Colonic mucosa (tissue), 4 donors: ENCODE data around the gene PCED1B. TPM values are rescaled to one million over a fixed set of nuclear protein-coding genes. Genes with fewer than 3 reads are reported as not detected.
"Not testable (repeated sequence)": the region's sequence is repeated elsewhere in the genome, so short reads cannot be mapped to it uniquely, and the experiment has no call there.

Experiments
- DNase-seq: peaks from one replicate; pipeline ENCODE4 v3.0.0-alpha.2; 2020
- H3K27ac ChIP-seq: fragments of 200-600 bp; one replicate; pipeline ENCODE4 v1.8.0; 2021
- H3K27me3 ChIP-seq: fragments of 200-600 bp; one replicate; pipeline ENCODE4 v1.8.0; 2021
- H3K36me3 ChIP-seq: fragments of 200-600 bp; one replicate; pipeline ENCODE4 v1.8.0; 2021
- H3K4me1 ChIP-seq: fragments of 200-600 bp; one replicate; pipeline ENCODE4 v1.8.0; 2021; ENCODE audit warnings: mild to moderate bottlenecking
- H3K4me3 ChIP-seq: fragments of 200-600 bp; one replicate; pipeline ENCODE4 v1.8.0; 2021
- H3K9ac ChIP-seq, 2 donors: one replicate each; pipeline ENCODE4 v1.7.0; 2013; ENCODE audit warnings: control low read depth in 2 of 2, low read depth in 2 of 2, low read length in 2 of 2
- H3K9me3 ChIP-seq: fragments of 200-600 bp; one replicate; pipeline ENCODE4 v1.8.0; 2021
- intact Hi-C: fragments of 100-400 bp; cut with DNase I; formaldehyde crosslinking; loops from one replicate; pipeline ENCODE4 v1.14.1; 2022
- total RNA-seq, 2 donors: library from RNA; stranded (reverse); fragmentation: NEBNext Ultra II Directional in 1 of 2; extraction: Animal tissue kit (Norgen Biotek cat#: 25700) in 1 of 2; gene quantifications; one replicate each; pipeline ENCODE4 v1.2.1, GENCODE V29; 2021
- TF ChIP-seq, protein P1 (sequence below): fragments of 200-600 bp; IDR thresholded peaks from one replicate; pipeline ENCODE4 v1.8.0; 2022; ENCODE audit warnings: antibody characterized with exemption, mild to moderate bottlenecking
- donor health status: healthy.
- donor health status: DM: no; HTN: no; CAD: no.
- donor health status: DM: no; HTN: no; CAD: no.

The PCED1B gene
- total RNA-seq, 2 donors from 2014 or later = 1.8 to 2.1 TPM

DNA sequence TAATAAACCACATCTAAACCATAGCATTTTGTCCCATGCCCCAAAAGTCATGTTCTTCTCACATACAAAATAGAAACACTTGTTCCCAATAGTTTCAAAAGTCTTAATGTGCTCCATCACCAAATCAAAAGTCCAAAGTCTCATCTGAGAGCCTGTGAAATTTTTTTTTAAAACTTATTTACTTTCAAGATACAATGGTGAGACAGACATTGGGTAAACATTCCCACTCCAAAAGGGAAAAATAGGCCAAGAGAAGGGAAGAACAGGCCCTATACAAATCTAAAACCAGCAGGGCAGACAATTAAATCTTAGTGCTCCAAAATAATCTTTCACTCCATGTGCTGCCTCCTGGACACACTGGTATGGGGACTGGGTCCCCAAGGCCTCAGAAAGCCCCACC is 84.7 kb downstream of the PCED1B start:
- intact Hi-C loops = no loop called here
- no peak for DNase-seq
- no peak overlapping the region for H3K27ac ChIP-seq
- no peaks in the 10 kb centered on the region for H3K9me3 ChIP-seq
- TF ChIP-seq, protein P1, sequence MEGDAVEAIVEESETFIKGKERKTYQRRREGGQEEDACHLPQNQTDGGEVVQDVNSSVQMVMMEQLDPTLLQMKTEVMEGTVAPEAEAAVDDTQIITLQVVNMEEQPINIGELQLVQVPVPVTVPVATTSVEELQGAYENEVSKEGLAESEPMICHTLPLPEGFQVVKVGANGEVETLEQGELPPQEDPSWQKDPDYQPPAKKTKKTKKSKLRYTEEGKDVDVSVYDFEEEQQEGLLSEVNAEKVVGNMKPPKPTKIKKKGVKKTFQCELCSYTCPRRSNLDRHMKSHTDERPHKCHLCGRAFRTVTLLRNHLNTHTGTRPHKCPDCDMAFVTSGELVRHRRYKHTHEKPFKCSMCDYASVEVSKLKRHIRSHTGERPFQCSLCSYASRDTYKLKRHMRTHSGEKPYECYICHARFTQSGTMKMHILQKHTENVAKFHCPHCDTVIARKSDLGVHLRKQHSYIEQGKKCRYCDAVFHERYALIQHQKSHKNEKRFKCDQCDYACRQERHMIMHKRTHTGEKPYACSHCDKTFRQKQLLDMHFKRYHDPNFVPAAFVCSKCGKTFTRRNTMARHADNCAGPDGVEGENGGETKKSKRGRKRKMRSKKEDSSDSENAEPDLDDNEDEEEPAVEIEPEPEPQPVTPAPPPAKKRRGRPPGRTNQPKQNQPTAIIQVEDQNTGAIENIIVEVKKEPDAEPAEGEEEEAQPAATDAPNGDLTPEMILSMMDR = no peak
- H3K4me3 ChIP-seq = no peak overlapping the region
- no peaks in the 10 kb centered on the region for H3K4me1 ChIP-seq
- H3K36me3 ChIP-seq = no peaks in the 10 kb centered on the region
- H3K9ac ChIP-seq = no peak overlapping the region
- no peaks in the 10 kb centered on the region for H3K27me3 ChIP-seq

DNA sequence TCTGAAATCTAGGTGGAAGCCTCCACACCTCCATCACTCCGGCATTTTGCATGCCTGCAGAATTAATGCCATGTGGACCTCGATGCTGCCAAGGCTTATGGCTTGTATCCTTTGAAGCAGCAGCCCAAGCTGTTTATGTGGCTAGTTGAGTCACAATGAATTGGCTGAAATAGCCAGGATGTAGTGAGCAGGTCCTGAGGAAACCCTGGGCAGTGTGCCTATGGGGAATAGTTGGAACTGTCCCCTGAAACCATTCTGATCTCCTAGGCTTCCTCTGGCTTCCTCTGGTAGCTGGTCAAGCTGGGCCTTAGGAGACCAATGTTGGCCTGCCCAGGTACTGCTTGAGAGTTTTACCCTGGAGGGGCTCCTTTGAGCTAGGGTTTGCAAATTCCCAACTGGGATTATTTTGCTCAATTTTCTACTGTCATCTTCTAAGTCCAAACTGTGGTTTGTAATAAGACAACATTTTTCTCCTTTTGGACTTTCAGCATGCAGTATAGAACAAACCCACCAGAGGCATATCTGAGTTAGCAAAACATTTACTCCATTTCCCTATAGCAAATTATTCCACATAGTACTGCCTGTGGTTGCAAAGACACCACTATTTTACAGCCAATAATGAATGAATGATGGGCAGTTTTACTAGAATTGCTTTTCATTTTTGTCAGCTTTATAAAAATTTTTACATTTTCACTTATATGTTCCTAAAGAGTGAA is 85.5 kb downstream of the PCED1B start:
- no peak for DNase-seq
- intact Hi-C loops = no loop called here
- Histone ChIP-seq H3K4me3 (no peak overlapping the region), H3K27me3 (no peaks in the 10 kb centered on the region), H3K36me3 (no peaks in the 10 kb centered on the region), H3K9ac (no peak overlapping the region), H3K9me3 (no peaks in the 10 kb centered on the region), H3K4me1 (no peaks in the 10 kb centered on the region), H3K27ac (no peak overlapping the region)
- TF ChIP-seq, protein P1 = no peak

DNA sequence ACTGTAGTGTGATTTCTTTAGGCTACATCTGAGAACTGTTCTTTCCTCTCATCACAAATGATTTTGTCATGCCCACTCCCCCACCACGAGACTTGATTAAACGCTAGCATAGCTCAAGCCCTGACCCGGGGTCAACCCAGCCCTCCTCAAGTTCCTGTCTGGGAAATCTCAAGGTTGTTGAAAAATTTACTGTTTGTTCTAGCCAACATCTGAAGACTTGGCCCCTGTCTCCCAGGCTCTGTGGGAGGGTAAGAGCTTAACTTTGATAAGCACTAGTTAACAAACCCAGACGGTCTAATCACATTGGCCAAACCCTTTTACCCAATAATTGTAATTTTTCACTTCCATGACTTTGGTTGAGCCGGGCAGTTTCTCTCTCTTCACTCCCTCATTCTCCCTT is 86.5 kb downstream of the PCED1B start:
- Histone ChIP-seq H3K9ac (no peak overlapping the region), H3K9me3 (no peaks in the 10 kb centered on the region), H3K4me3 (no peak overlapping the region), H3K4me1 (no peaks in the 10 kb centered on the region), H3K36me3 (no peaks in the 10 kb centered on the region), H3K27me3 (no peaks in the 10 kb centered on the region), H3K27ac (no peak overlapping the region)
- TF ChIP-seq, protein P1 = no peak
- intact Hi-C loops = no loop called here
- DNase-seq = no peak

DNA sequence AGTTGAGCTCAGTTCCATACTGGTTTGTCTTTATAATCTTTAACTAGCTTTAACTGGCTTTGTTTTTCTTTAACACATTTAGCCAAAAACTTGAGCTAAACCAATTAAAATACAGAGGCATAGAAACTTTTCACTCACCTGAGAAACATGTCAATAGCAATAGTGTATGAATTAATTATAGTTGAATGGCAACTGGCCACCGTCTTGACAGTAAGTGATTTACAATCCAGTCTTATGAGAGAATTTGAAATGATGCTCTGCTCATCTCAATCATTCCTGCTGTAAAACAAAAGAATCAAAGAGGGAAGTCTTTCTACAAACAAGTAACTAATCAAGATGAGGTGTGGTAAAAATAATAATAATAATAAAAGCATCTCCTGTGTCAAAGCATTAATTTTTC is 86.9 kb downstream of the PCED1B start:
- intact Hi-C loops = no loop called here
- DNase-seq = no peak
- Histone ChIP-seq H3K4me3 (no peak overlapping the region), H3K36me3 (no peaks in the 10 kb centered on the region), H3K27me3 (no peaks in the 10 kb centered on the region), H3K27ac (no peak overlapping the region), H3K9ac (no peak overlapping the region), H3K4me1 (no peaks in the 10 kb centered on the region), H3K9me3 (no peaks in the 10 kb centered on the region)
- TF ChIP-seq, protein P1 = no peak

DNA sequence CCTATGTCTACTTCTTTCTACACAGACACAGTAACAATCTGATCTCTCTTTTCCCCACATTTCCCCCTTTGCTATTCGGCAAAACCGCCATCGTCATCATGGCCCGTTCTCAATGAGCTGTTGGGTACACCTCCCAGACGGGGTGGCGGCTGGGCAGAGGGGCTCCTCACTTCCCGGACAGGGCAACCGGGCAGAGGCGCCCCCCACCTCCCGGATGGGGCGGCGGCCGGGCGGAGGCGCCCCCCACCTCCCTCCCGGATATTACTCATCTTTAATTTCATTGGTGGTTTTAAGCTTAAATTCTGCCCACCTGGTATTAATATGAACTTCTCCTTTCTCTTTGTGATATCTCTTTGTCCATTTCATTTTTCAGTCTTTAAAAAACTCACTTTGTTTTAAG is 90.9 kb downstream of the PCED1B start:
- H3K27ac ChIP-seq, H3K9me3 ChIP-seq, H3K4me3 ChIP-seq, H3K27me3 ChIP-seq, H3K36me3 ChIP-seq, intact Hi-C loops, H3K9ac ChIP-seq, H3K4me1 ChIP-seq, DNase-seq: not testable (repeated sequence)

DNA sequence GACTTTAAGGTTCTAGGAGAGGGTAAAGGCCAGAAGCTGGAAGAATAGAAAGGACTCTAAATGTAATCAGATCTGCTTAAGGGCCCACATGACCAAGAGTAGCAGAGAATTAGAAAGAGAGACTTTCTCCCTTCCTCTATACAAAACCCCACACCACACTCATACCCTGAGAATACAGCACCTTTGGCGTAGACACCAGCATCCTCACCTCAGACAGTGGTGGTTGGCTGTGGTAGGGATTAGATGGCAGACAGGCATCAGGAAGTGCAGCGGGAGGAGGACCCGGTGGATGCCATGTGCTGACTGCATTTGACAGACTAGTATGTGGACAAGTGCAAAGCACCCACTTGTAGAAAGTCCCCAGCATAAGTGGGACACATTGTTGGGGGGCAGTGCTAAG is 98.6 kb downstream of the PCED1B start:
- no peak overlapping the region for H3K27ac ChIP-seq
- H3K27me3 ChIP-seq = no peaks in the 10 kb centered on the region
- TF ChIP-seq, protein P1 = no peak
- H3K4me1 ChIP-seq = no peaks in the 10 kb centered on the region
- intact Hi-C loops = no loop called here
- no peak overlapping the region for H3K9ac ChIP-seq
- H3K36me3 ChIP-seq = no peaks in the 10 kb centered on the region
- H3K9me3 ChIP-seq = no peaks in the 10 kb centered on the region
- H3K4me3 ChIP-seq = no peak overlapping the region
- no peak for DNase-seq

DNA sequence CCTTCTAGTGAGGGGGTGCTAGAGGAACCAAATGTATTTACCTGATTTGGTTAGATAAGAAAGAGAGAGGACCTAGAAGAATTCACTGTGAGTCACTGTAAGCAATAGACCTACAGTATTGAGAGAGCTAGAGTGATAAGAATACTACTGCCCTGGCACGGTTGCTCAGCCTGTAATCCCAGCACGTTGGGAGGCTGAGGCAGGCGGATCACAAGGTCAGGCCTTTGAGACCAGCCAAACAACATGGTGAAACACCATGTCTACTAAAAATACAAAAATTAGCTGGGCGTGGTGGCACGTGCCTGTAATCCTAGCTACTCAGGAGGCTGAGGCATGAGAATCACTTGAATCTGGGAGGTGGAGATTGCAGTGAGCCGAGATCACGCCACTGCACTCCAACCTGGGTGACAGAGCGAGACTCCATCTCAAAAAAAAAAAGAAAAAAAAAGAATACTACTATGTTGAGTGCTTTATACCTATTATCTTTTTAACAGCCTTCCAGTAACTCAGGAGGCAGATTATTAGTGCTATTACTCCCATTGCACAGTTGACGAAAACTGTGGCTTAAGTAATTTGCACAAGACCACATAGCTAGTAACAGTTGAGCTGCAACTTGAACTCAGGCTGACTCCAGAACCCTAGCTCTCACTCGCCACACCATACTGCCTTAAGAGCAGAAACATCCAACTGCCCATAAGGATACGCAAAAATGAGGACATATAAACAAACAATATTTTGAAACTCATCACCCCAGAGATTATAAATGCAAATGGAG is 102.9 kb downstream of the PCED1B start:
- H3K27me3 ChIP-seq, H3K27ac ChIP-seq, H3K9me3 ChIP-seq, H3K4me1 ChIP-seq, intact Hi-C loops, DNase-seq, H3K36me3 ChIP-seq, H3K9ac ChIP-seq, H3K4me3 ChIP-seq: not testable (repeated sequence)
